ENCODE results near the gene VWF.

Gene VWF

GRCh38 chr12:5925646-5926045 is 198.8 kb downstream of the VWF start:
- DNase-seq (ENCODE audit: low read depth in 2 of 2): no peak
- H3K4me3 ChIP-seq (replicated peaks in 1 of 2; ENCODE audit: low read depth in 2 of 2, low read length in 2 of 2): no peak overlapping the region
- no peak for TF ChIP-seq CTCF (IDR thresholded peaks at IDR 0.05; ENCODE audit: low read depth, low read length)

GRCh38 chr12:5924342-5924741 is 200.1 kb downstream of the VWF start:
- no peak for TF ChIP-seq CTCF (IDR thresholded peaks at IDR 0.05; ENCODE audit: low read depth, low read length)
- no peak for DNase-seq (ENCODE audit: low read depth in 2 of 2)
- H3K4me3 ChIP-seq (replicated peaks in 1 of 2; ENCODE audit: low read depth in 2 of 2, low read length in 2 of 2): no peak overlapping the region

GRCh38 chr12:5923751-5924150 is 200.7 kb downstream of the VWF start:
- DNase-seq (ENCODE audit: low read depth in 2 of 2): no peak
- no peak for TF ChIP-seq CTCF (IDR thresholded peaks at IDR 0.05; ENCODE audit: low read depth, low read length)
- no peak overlapping the region for H3K4me3 ChIP-seq (replicated peaks in 1 of 2; ENCODE audit: low read depth in 2 of 2, low read length in 2 of 2)

- no peak for DNase-seq (ENCODE audit: low read depth in 2 of 2)
- TF ChIP-seq CTCF (IDR thresholded peaks at IDR 0.05; ENCODE audit: low read depth, low read length): no peak
- H3K4me3 ChIP-seq (replicated peaks in 1 of 2; ENCODE audit: low read depth in 2 of 2, low read length in 2 of 2): no peak overlapping the region
Observed at GRCh38 chr12:5923043-5923605, 201.3 kb downstream of the VWF start.

GRCh38 chr12:5921966-5922899 is 202.2 kb downstream of the VWF start:
- no peak overlapping the region for H3K4me3 ChIP-seq (replicated peaks in 1 of 2; ENCODE audit: low read depth in 2 of 2, low read length in 2 of 2)
- DNase-seq (ENCODE audit: low read depth in 2 of 2): no peak
- no peak for TF ChIP-seq CTCF (IDR thresholded peaks at IDR 0.05; ENCODE audit: low read depth, low read length)

- DNase-seq (ENCODE audit: low read depth in 2 of 2): no peak
- H3K4me3 ChIP-seq (replicated peaks in 1 of 2; ENCODE audit: low read depth in 2 of 2, low read length in 2 of 2): no peak overlapping the region
- no peak for TF ChIP-seq CTCF (IDR thresholded peaks at IDR 0.05; ENCODE audit: low read depth, low read length)
Observed at GRCh38 chr12:5921027-5921909, 203.2 kb downstream of the VWF start.
